AG09309 (cell line): ENCODE data around the gene SNAPC2.
"Not testable (repeated sequence)": the region's sequence is repeated elsewhere in the genome, so short reads cannot be mapped to it uniquely, and the experiment has no call there.

Source experiments
- DNase-seq: peaks from one replicate; pipeline ENCODE4 v3.0.0-alpha.2; 2010; ENCODE audit warnings: low read depth
- H3K4me3 ChIP-seq: 2 replicates; pipeline ENCODE4 v1.5.1; 2011; ENCODE audit warnings: mild to moderate bottlenecking, low read depth, low read length, moderate library complexity; ENCODE audit not compliant: control insufficient read depth
- TF ChIP-seq, protein P1 (sequence below): IDR thresholded peaks from 2 replicates; pipeline ENCODE4 v1.5.1; 2011; ENCODE audit warnings: mild to moderate bottlenecking, low read depth, low read length, inconsistent platforms; ENCODE audit not compliant: insufficient read depth, control insufficient read depth; ENCODE audit errors: missing control alignments

Gene SNAPC2

DNA sequence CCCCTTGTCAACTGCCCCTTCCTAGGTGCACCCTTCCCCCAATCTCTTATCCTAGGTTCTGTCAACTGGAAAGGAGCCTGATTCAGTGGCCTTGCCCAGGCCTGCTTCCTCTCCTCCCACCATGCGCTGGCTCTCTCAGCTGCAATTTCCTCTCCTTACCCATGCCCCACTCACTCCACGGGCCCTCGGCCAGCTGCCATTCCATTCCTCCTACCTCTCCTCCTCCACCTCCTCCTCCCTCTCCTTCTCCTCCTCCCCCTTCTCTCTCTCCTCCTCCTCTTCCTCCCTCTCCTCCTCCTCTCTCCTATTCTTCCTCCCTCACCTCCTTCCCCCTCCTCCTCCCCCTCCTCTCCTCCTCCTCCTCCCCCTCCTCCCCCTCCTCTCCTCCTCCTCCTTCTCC, 32.9 kb downstream of the SNAPC2 start:
- DNase-seq, result no peak
- no peak overlapping the region for H3K4me3 ChIP-seq
- TF ChIP-seq, protein P1, sequence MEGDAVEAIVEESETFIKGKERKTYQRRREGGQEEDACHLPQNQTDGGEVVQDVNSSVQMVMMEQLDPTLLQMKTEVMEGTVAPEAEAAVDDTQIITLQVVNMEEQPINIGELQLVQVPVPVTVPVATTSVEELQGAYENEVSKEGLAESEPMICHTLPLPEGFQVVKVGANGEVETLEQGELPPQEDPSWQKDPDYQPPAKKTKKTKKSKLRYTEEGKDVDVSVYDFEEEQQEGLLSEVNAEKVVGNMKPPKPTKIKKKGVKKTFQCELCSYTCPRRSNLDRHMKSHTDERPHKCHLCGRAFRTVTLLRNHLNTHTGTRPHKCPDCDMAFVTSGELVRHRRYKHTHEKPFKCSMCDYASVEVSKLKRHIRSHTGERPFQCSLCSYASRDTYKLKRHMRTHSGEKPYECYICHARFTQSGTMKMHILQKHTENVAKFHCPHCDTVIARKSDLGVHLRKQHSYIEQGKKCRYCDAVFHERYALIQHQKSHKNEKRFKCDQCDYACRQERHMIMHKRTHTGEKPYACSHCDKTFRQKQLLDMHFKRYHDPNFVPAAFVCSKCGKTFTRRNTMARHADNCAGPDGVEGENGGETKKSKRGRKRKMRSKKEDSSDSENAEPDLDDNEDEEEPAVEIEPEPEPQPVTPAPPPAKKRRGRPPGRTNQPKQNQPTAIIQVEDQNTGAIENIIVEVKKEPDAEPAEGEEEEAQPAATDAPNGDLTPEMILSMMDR, result no peak

DNA sequence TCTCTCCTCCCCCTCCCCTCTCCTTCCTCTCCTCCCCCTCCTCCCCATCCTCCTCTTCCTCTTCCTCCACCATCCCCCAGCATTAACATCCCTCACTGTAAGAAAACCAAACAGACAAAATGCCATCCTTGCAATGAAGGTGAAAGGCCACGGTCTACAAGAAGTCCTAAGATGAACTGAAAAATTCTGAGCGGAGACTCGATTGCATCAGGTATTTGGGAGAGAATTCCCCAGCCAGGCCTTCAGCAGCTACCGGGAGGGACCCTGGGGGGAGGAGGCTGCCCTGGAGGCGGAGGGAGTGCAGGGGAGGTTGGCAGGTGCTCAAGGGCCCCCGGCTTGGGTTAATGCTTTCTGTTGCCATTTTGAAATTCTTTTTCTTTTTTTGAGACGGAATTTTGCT, 33.4 kb downstream of the SNAPC2 start:
- H3K4me3 ChIP-seq, result no peak overlapping the region
- TF ChIP-seq, protein P1, result no peak
- no peak for DNase-seq

DNA sequence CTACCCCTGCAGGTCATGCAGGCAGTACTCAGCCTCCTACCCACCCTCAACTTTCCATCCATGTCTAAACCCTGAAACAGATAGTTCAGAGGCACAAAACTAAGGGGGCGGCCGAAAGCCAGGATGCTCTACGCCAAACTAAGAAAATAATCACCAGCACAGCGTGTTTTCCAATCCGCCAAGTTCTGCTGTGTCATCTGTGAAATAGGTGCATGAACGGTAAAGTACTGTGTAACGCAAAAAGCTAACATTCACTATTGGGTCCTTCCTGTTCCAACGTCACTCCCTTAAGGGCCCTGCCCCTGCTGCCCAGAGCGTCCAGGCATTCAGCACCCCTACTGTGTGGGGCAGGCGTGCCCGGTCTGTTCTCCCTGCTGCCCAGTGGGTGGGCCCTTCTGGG, 35.6 kb downstream of the SNAPC2 start:
- TF ChIP-seq, protein P1, result no peak
- DNase-seq, result no peak
- H3K4me3 ChIP-seq, result no peak overlapping the region

DNA sequence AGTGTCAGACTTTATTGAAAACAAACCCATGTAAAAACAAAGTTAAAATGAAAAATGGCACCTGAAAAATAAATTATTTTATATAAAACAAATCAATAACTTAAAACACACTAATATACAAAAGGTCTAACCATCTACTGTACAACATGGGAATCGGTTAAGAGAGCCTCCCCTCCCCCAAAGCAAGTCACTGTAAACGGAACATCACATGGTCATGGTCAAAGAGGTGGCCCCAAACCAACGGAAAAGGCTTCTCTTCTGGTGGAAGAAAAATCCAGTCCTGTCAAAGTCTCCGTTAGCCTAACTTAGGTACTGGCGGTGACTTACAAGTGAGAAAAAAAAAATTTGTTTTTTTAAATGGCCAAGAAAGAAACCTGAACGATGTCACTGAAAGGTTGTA, 39.1 kb downstream of the SNAPC2 start:
- H3K4me3 ChIP-seq, result no peak overlapping the region
- no peak for DNase-seq
- TF ChIP-seq, protein P1, result no peak

DNA sequence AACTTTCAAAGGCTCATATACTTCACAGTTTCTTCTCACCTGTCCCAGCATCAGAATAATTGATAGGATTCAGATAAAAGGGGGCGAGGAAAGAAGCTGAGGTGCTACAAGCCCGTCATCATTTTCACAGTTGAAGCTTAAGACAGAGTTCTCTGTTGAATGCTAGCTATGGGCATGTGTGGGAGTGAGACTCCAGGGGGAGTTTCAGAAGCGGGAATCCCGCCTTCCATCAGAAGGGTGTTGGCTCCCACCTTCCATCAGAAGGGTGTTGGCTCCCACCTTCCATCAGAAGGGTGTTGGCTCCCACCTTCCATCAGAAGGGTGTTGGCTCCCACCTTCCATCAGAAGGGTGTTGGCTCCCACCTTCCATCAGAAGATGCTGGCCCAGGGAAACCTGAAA, 40.9 kb downstream of the SNAPC2 start:
- DNase-seq, H3K4me3 ChIP-seq: not testable (repeated sequence)

DNA sequence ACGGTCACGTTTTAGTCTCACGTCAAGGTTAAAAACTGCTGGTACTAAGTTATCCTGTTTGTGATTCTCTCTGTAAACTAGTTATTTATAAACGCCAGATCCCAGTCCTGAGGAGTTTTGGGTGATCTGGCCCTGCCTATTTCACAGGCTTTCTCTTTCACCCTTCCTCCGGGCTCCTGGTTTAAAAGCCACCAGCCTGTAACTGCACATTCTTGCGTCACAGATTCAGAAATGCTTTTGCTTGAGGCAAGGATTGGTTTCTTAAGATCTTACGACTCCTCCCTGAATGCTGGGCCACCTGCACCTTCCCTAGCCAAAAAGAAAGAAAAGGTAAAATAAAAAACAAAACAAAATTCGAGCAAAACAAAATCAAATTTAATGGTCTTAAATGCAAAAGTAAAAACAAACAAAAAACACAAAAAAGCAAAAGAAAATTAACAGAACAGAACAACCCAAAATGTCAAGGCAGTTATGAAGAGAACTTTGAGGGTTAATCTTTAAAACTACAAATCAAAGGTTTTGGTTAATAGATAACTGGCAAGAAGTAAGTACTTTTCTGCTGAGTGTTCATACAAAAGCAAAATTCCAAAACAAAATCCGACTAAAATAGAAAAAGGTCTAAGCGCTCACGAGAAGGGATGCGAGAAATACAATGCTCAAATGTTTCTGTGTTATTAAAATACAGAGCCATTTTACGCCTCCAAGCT, 41.9 kb downstream of the SNAPC2 start:
- TF ChIP-seq, protein P1, result no peak
- no peak overlapping the region for H3K4me3 ChIP-seq
- no peak for DNase-seq

DNA sequence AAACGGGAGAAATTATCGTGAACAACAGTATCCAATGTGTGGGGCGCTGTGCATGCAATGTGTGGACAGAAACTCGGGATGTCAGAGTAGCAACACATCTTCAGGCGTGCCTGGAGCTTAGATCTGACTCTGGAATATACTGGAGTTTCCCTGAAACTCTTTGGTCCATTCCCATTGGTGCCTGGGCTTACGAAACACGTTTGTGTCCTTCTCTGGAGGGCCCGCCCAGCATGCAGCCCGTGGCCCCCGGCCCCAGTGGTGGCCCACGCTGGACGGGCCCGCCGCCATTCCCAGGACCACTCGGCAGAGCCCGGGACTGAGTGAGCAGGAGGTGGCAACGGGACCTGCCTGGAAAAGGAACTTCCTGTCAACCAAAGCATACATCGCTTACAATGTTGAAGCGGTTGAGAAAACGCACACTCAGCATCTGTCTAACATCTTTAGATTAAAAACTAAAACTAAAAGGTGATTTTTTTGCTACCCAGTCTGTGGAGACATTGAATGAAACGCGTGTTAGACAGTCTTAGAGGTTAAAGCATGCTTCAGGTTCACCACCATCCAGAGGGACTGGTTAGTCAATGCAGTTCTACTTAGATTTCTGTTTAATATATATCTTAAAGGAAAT, 42.6 kb downstream of the SNAPC2 start:
- no peak for DNase-seq
- TF ChIP-seq, protein P1, result no peak
- no peak overlapping the region for H3K4me3 ChIP-seq
